Body of pancreas (tissue), 2 donors: ENCODE measurements around the gene SLC10A6. TPM values are rescaled to one million over a fixed set of nuclear protein-coding genes. Genes with fewer than 3 reads are reported as not detected.

Source experiments
- total RNA-seq, 2 donors: library from RNA; depleted of rRNA; stranded (reverse); fragments of >200 nt; gene quantifications; one replicate each; pipeline ENCODE4 v1.1.0, GENCODE V29; 2016

Gene SLC10A6
- total RNA-seq, 2 donors from 2014 or later: 0.66 to 2.3 TPM

Other genes starting within 250 kb of the SLC10A6 start
- 1 to 10 TPM; 1.3 to 3.6 TPM for gene C4orf36, start 43.0 kb upstream of the SLC10A6 start, total RNA-seq
- 10 to 100 TPM; 42.8 to 57.0 TPM for gene AFF1, start 85.6 kb upstream of the SLC10A6 start, total RNA-seq